Measurements from ENCODE around the gene LNPEP. TPM values are rescaled to one million over a fixed set of nuclear protein-coding genes. Genes with fewer than 3 reads are reported as not detected.

LNPEP gene
- total and polyA plus RNA-seq, 2 of the 13 experiments (the other 11 are each of a cell fraction or from before 2014, with no cell fraction given): 8.0 to 16.9 TPM

GRCh38 chr5:96935559-96936430 lies at the start of gene LNPEP (continued):
- TF ChIP-seq ZNF17 (CRISPR knock-in tag; IDR thresholded peaks at IDR 0.05) (no peak), HNRNPH1 (optimal IDR thresholded peaks at IDR 0.05; ENCODE audit: low read depth, low read length) (no peak), CTCF (CRISPR knock-in tag; IDR thresholded peaks at IDR 0.05) (peak; percentile 24; the same call in 1 of the 2 replicates), ZNF616 (CRISPR knock-in tag; IDR thresholded peaks at IDR 0.05; ENCODE audit: low read depth) (no peak), ZNF547 (CRISPR knock-in tag; IDR thresholded peaks at IDR 0.05) (0 out of 2 replicates have a peak, but pooled peaks have one; percentile 5), CREB3 (CRISPR knock-in tag; IDR thresholded peaks at IDR 0.05) (0 out of 2 replicates have a peak, but pooled peaks have one; percentile 35), ARID2 (CRISPR knock-in tag; IDR thresholded peaks at IDR 0.05; ENCODE audit: borderline replicate concordance) (no peak; the same call in none of the 2 replicates), RBM22 (optimal IDR thresholded peaks at IDR 0.05; ENCODE audit: low read length) (peak; percentile 64), XBP1 (CRISPR knock-in tag; IDR thresholded peaks at IDR 0.05) (no peak), TBL1XR1 (IDR thresholded peaks at IDR 0.05; ENCODE audit: borderline replicate concordance, low read length, partially characterized antibody) (peak; percentile 18), ZNF333 (CRISPR knock-in tag; IDR thresholded peaks at IDR 0.05; ENCODE audit: borderline replicate concordance) (no peak; the same call in 1 of the 2 replicates), ZNF558 (CRISPR knock-in tag; IDR thresholded peaks at IDR 0.05; ENCODE audit: borderline replicate concordance) (peak; percentile 65; the same call in 1 of the 2 replicates), ELF1 (CRISPR knock-in tag; IDR thresholded peaks at IDR 0.05) (peak; percentile 81), ZNF280B (CRISPR knock-in tag; IDR thresholded peaks at IDR 0.05; ENCODE audit: borderline replicate concordance) (no peak), ELF4 (CRISPR knock-in tag; IDR thresholded peaks at IDR 0.05; ENCODE audit: borderline replicate concordance) (peak; percentile 60; the same call in 1 of the 2 replicates), NONO (IDR thresholded peaks at IDR 0.05) (no peak), NONO (CRISPR knock-in tag; conservative IDR thresholded peaks at IDR 0.05) (peak; percentile 83; the same call in 1 of the 2 replicates)

All from HepG2 (cell line).